GM12878 (cell line): Measurements from ENCODE around the gene ACVR1C. TPM values are rescaled to one million over a fixed set of nuclear protein-coding genes. Genes with fewer than 3 reads are reported as not detected.

ENCODE experiments used
- ATAC-seq: fragments of 200-7000 bp; cut with Tn5 transposase; 3 replicates; pipeline ENCODE4 v1.9.1; 2020; ENCODE audit warnings: mild to moderate bottlenecking, moderate library complexity
- BruUV-seq: library from RNA; stranded (reverse); fragments of 400-500 nt; replicated peaks from 2 replicates; lab custom pipeline; 2021; lab: Mats Ljungman, UMichigan
- CTCF ChIA-PET: fragments of 300-600 bp; sonication (Branson Sonifier 250); formaldehyde crosslinking; extraction: SDS; loops from one replicate; lab custom pipeline; 2021; ENCODE audit warnings: inconsistent platforms; lab: Yijun Ruan, JAX
- POLR2A ChIA-PET: fragments of 350-600 bp; formaldehyde crosslinking; extraction: SDS; loops from one replicate; lab custom pipeline; 2021; ENCODE audit warnings: inconsistent platforms; lab: Charles Lee
- RAD21 ChIA-PET: fragments of 300-600 bp; sonication (Branson Sonifier 250); formaldehyde crosslinking; loops from one replicate; lab custom pipeline; 2023; ENCODE audit warnings: antibody characterized with exemption; ENCODE audit not compliant: unreplicated experiment; lab: Charles Lee
- SMC1A ChIA-PET: fragments of 300-600 bp; sonication (Branson Sonifier 250); formaldehyde crosslinking; loops from one replicate; lab custom pipeline; 2023; ENCODE audit not compliant: unreplicated experiment, uncharacterized antibody; lab: Charles Lee
- DNase-seq: peaks from one replicate; pipeline ENCODE4 v3.0.0-alpha.2; 2011; ENCODE audit warnings: low read depth, low spot score
- FAIRE-seq: peaks from 3 replicates; lab custom pipeline; 2011; peaks lifted over from hg19 to GRCh38; lab: Jason Lieb, UNC
- H2AFZ ChIP-seq: 2 replicates; pipeline ENCODE4 v1.6.0; 2011; ENCODE audit warnings: low read depth, low read length, control low read depth; ENCODE audit not compliant: control insufficient read depth
- H3K27ac ChIP-seq: 2 replicates; pipeline ENCODE4 v1.5.1; 2011; ENCODE audit warnings: control low read depth; ENCODE audit not compliant: control insufficient read depth, insufficient read depth
- H3K27me3 ChIP-seq, 2 experiments: replicated peaks in 1 of 2; 2 replicates each; pipeline versions ENCODE4 v1.6.0 to v1.6.1; 2011; ENCODE audit warnings: low read length in 1 of 2; ENCODE audit not compliant: control insufficient read depth in 2 of 2, insufficient read depth in 2 of 2
- H3K36me3 ChIP-seq, 2 experiments: 2 replicates each; pipeline ENCODE4 v1.5.1; 2011; ENCODE audit warnings: low read length in 1 of 2; ENCODE audit not compliant: control insufficient read depth in 2 of 2, insufficient read depth in 2 of 2
- H3K4me1 ChIP-seq: 2 replicates; pipeline ENCODE4 v1.6.1; 2011; ENCODE audit warnings: mild to moderate bottlenecking, low read length, moderate library complexity, mixed read lengths; ENCODE audit not compliant: control insufficient read depth, insufficient read depth
- H3K4me2 ChIP-seq: 2 replicates; pipeline ENCODE4 v1.6.0; 2011; ENCODE audit warnings: control low read depth; ENCODE audit not compliant: control insufficient read depth, insufficient read depth
- H3K4me3 ChIP-seq: fragments of 200-600 bp; sonication (generic); 2 replicates; pipeline ENCODE4 v1.5.1; 2016
- H3K79me2 ChIP-seq: 2 replicates; pipeline ENCODE4 v1.6.0; 2011; ENCODE audit warnings: low read length; ENCODE audit not compliant: control insufficient read depth, insufficient read depth
- H3K9ac ChIP-seq: 2 replicates; pipeline ENCODE4 v1.8.0; 2011; ENCODE audit warnings: low read length, control low read depth, mixed read lengths; ENCODE audit not compliant: control insufficient read depth, insufficient read depth
- H3K9me3 ChIP-seq: replicated peaks from 3 replicates; pipeline ENCODE4 v1.5.1; 2011; ENCODE audit warnings: mild to moderate bottlenecking, low read length; ENCODE audit not compliant: control insufficient read depth, insufficient read depth
- H4K20me1 ChIP-seq: 2 replicates; pipeline ENCODE4 v1.6.0; 2011; ENCODE audit not compliant: control insufficient read depth, insufficient read depth
- CEBPZ ChIP-seq: fragments of 150-350 bp; IDR thresholded peaks from 2 replicates; pipeline ENCODE4 v1.6.1; 2016; ENCODE audit warnings: low read depth, low read length
- ELK1 ChIP-seq: IDR thresholded peaks from 2 replicates; pipeline ENCODE4 v1.6.1; 2012; ENCODE audit warnings: low read depth, low read length, improper control_type of control experiment
- EP300 ChIP-seq, 2 experiments: fragments of 150-350 bp in 1 of 2; IDR thresholded peaks; 2 replicates each; pipeline ENCODE4 v1.6.1; 2011 to 2012; ENCODE audit warnings: low read depth in 2 of 2, low read length in 2 of 2, borderline replicate concordance in 1 of 2, improper control_type of control experiment in 1 of 2, inconsistent platforms in 1 of 2; ENCODE audit not compliant: control insufficient read depth in 1 of 2
- HDAC2 ChIP-seq: fragments of 200-600 bp; sonication (generic); IDR thresholded peaks from 2 replicates; pipeline ENCODE4 v1.6.1; 2017
- MLLT1 ChIP-seq: fragments of 450-650 bp; IDR thresholded peaks from 2 replicates; pipeline ENCODE4 v1.6.1; 2016; ENCODE audit warnings: mild to moderate bottlenecking
- NRF1 ChIP-seq: conservative IDR thresholded peaks from 2 replicates; pipeline ENCODE4 v1.6.1; 2011; ENCODE audit warnings: mild to moderate bottlenecking, low read depth, low read length, improper control_type of control experiment
- POLR2A ChIP-seq: IDR thresholded peaks from 2 replicates; pipeline ENCODE4 v1.6.1; 2011; ENCODE audit warnings: low read depth, mild to moderate bottlenecking, low read length
- POLR2AphosphoS5 ChIP-seq: IDR thresholded peaks from 2 replicates; pipeline ENCODE4 v1.6.1; 2011; ENCODE audit warnings: mild to moderate bottlenecking, low read length, inconsistent platforms
- RBBP5 ChIP-seq: fragments of 200-600 bp; sonication (generic); conservative IDR thresholded peaks from 2 replicates; pipeline ENCODE4 v1.6.1; 2016
- RUNX3 ChIP-seq: IDR thresholded peaks from 2 replicates; pipeline ENCODE4 v1.6.1; 2012; ENCODE audit warnings: low read length, inconsistent platforms
- SIX5 ChIP-seq: IDR thresholded peaks from 2 replicates; pipeline ENCODE4 v1.6.1; 2011; ENCODE audit warnings: mild to moderate bottlenecking, low read depth, low read length, moderate library complexity; ENCODE audit not compliant: severe bottlenecking
- SMAD5 ChIP-seq: IDR thresholded peaks from 2 replicates; pipeline ENCODE4 v1.6.1; 2016; ENCODE audit warnings: antibody characterized with exemption, low read depth
- SMC3 ChIP-seq: IDR thresholded peaks from 2 replicates; pipeline ENCODE4 v1.6.1; 2011; ENCODE audit warnings: low read length, improper control_type of control experiment, borderline replicate concordance
- YY1 ChIP-seq: IDR thresholded peaks from 2 replicates; pipeline ENCODE4 v1.6.1; 2011; ENCODE audit warnings: low read depth, mild to moderate bottlenecking, low read length
- ZBTB4 ChIP-seq: fragments of 450-650 bp; formaldehyde crosslinking; IDR thresholded peaks from 2 replicates; pipeline ENCODE4 v1.4.0; 2022; ENCODE audit warnings: mild to moderate bottlenecking, moderate library complexity
- ZNF274 ChIP-seq: IDR thresholded peaks from one replicate; pipeline ENCODE4 v1.8.0; 2011; ENCODE audit not compliant: insufficient read length, insufficient read depth
- WGBS: methylation state at CpG from one replicate; pipeline ENCODE4 v1.1.6; 2016; ENCODE audit warnings: low lambda C conversion rate; ENCODE audit not compliant: insufficient replicate concordance, insufficient coverage; ENCODE audit errors: missing lambda C conversion rate; 5-methylcytosine and 5-hydroxymethylcytosine counted together
- in situ Hi-C: fragments of 300-500 bp; cut with MboI; formaldehyde crosslinking; loops from 9 replicates; pipeline ENCODE4 v1.14.3; 2018; ENCODE audit warnings: mixed read lengths
- intact Hi-C: fragments of 100-400 bp; cut with micrococcal nuclease; formaldehyde crosslinking; loops from one replicate; pipeline ENCODE4 v1.14.2; 2022; ENCODE audit not compliant: unreplicated experiment
- polyA plus RNA-seq, 11 experiments: library from polyadenylated mRNA; depleted of rRNA in 4 of 11; unstranded in 6 of 11; stranded (reverse) in 5 of 11; fragments of >200 nt; fragmentation: Nextera tagmentation in 4 of 11; fragmentation: Illumina TruSeq in 1 of 11; extraction: Ambion mirVana in 4 of 11; extraction: Trizol in 1 of 11; gene quantifications; 1 replicate in 1 of 11; 2 replicates in 10 of 11; pipeline versions ENCODE4 v1.2.1 to v1.2.3, GENCODE V29; 2011 to 2016; ENCODE audit warnings: inconsistent platforms in 2 of 11, missing spikeins in 2 of 11, low read depth in 1 of 11
- total RNA-seq, 4 experiments: library from RNA; depleted of rRNA in 3 of 4; stranded (reverse); fragments of >200 nt in 3 of 4; fragmentation: Illumina TruSeq in 1 of 4; extraction: Trizol in 1 of 4; gene quantifications; 2 replicates each; pipeline versions ENCODE4 v1.2.1 to v1.2.3, GENCODE V29; 2013 to 2021

Gene ACVR1C
- total and polyA plus RNA-seq, 10 of the 15 experiments (the other 5 are each of a cell fraction or from before 2014, with no cell fraction given) = not detected

- DNase-seq (no peak), FAIRE-seq (no peak), ATAC-seq (0 out of 3 replicates have a peak, but pooled peaks have one; percentile 12)
- in situ Hi-C loops = loop anchor here (5.0 kb wide), 2 partner anchors 163 to 517 kb away; partner anchors contain the start of gene ERMN
- Histone ChIP-seq H3K4me2 (no peak overlapping the region), H3K27me3 (no peaks in the 10 kb centered on the region), H3K9me3 (no peaks in the 10 kb centered on the region), H3K79me2 (no peaks in the 10 kb centered on the region), H3K9ac (no peak overlapping the region), H3K27ac (no peak overlapping the region), H3K4me3 (no peak overlapping the region), H3K36me3 (no peaks in the 10 kb centered on the region), H2AFZ (no peak overlapping the region), H4K20me1 (no peaks in the 10 kb centered on the region), H3K4me1 (no peaks in the 10 kb centered on the region)
- POLR2A ChIA-PET = interaction anchor here (0.6 to 3.6 kb wide), 3 partner anchors 10 to 426 kb away, joined by 4 to 18 read pairs (median 4); no protein-coding TSS in a partner anchor
- CTCF ChIA-PET = interaction anchor here (0.7 to 10.9 kb wide), 14 partner anchors 8 to 534 kb away, joined by 3 to 174 read pairs (median 9); partner anchors contain the start of genes CYTIP and ERMN
- BruUV-seq = no TSS peak
- RAD21 ChIA-PET = interaction anchor here (0.7 to 8.1 kb wide), 9 partner anchors 10 to 186 kb away, joined by 3 to 81 read pairs (median 18); partner anchors contain the start of genes CYTIP and ERMN
- SMC1A ChIA-PET = interaction anchor here (1.0 to 10.9 kb wide), 18 partner anchors 10 to 263 kb away, joined by 3 to 165 read pairs (median 8); partner anchors contain the start of gene ERMN
- intact Hi-C loops = loop anchor here (2.0 to 10.0 kb wide), 2 partner anchors 163 to 1265 kb away; no protein-coding TSS in a partner anchor
- WGBS = 0% methylated on average over 1 of the region's 1 CpG
- no peak for TF ChIP-seq YY1
- no peak for TF ChIP-seq MLLT1
- TF ChIP-seq CEBPZ = no peak
- no peak for TF ChIP-seq SMC3
- TF ChIP-seq ZNF274 = no peak
- TF ChIP-seq POLR2A = no peak
- no peak for TF ChIP-seq NRF1
- TF ChIP-seq ELK1 = no peak
- TF ChIP-seq ZBTB4 (CRISPR knock-in tag) = no peak
- TF ChIP-seq RBBP5 = no peak
- no peak for TF ChIP-seq SMAD5
- no peak for TF ChIP-seq POLR2AphosphoS5
- TF ChIP-seq HDAC2 = no peak
- no peak for TF ChIP-seq EP300 (IDR thresholded peaks at IDR 0.05; ENCODE audit: borderline replicate concordance in 1 of 2, control insufficient read depth in 1 of 2, low read depth in 2 of 2, low read length in 2 of 2)
- no peak for TF ChIP-seq SIX5
- TF ChIP-seq RUNX3 = no peak
Observed at GRCh38 chr2:157489983-157490382, 138.7 kb downstream of the ACVR1C start.
